Amygdala (tissue), 56 donors: ENCODE results near the gene CFHR4.
"Not testable (repeated sequence)": the region's sequence is repeated elsewhere in the genome, so short reads cannot be mapped to it uniquely, and the experiment has no call there.

Experiments
- DNase-seq, 56 donors: peaks; one replicate each; lab custom pipeline; 2025; lab: John Stamatoyannopoulos, UW

CFHR4 gene

DNA sequence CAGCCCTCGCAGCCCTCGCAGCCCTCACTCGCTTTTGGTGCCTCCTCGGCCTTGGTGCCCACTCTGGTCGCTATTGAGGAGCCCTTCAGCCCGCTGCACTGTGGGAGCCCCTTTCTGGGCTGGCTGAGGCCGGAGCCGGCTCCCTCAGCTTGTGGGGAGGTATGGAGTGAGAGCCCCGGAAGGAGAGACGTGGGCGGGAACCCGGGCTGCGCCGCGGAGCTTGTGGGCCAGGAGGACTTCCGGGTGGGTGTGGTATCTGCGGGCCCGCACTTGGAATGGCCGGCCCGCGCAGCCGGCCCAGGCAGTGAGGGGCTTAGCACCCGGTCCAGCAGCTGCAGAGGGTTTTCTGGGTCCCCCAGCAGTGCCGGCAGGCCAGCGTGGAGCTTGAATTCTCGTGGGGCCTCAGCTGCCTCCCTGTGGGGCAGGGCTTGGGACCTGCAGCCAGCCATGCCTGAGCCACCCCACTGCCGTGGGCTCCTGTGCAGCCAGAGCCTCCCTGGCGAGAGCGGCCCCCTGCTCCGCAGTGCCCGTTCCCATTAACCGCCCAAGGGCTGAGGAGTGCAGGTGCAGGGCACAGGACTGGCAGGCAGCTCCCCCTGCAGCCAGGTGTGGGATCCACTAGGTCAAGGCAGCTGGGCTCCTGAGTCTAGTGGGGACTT is 45.8 kb downstream of the CFHR4 start:
- no peak for DNase-seq

GRCh38 chr1:196941474-196941873 is 53.6 kb downstream of the CFHR4 start:
- DNase-seq, result not testable (repeated sequence)

DNA sequence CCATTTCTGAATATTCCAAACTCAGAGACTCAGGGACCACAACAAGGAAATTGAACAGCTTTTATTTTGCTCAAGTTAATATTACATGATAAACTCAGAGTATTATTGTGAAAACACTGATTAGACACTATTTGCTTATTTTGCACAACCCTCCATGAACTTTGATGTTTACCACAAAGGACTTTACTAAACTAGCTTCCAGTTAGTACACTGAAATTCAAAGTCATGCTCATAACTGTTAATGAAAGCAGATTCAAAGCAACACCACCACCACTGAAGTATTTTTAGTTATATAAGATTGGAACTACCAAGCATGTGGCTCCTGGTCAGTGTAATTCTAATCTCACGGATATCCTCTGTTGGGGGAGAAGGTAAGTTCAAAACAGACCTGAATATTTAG is 55.7 kb downstream of the CFHR4 start, which contains the start of gene CFHR2:
Gene CFHR2 (plus strand): TSS at position 171 of the 400 bp plus-strand sequence. CDS start 143 bp downstream, at position 314.
- not testable (repeated sequence) for DNase-seq

- DNase-seq, result no peak
These were observed 64.0 kb downstream of the CFHR4 start for GRCh38 chr1:196951711-196952394.

GRCh38 chr1:196954778-196955177 is 66.9 kb downstream of the CFHR4 start:
- no peak for DNase-seq

DNA sequence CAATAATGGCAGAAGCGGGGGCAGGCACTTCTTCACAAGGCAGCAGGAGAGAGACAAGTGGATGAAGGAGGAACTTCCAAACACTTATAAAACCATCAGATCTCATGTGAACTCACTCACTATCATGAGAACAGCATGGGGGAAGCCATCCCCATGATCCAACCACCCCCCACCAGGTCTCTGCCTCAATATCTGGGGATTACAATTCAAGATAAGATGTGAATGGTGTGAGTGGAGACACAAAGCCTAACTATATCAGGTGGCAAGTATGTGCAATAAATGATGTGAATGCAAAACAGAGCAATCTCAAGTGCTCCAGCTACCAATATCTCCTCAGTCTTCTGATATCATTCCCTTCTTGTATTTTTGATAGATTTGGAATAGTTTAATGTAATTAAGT is 68.1 kb downstream of the CFHR4 start:
- DNase-seq, result no peak

- no peak for DNase-seq
These were observed 73.0 kb downstream of the CFHR4 start for GRCh38 chr1:196960854-196961253.
